Ovary (tissue), 10 donors: ENCODE results near the gene ZNF546. TPM values are rescaled to one million over a fixed set of nuclear protein-coding genes. Genes with fewer than 3 reads are reported as not detected.
"Not testable (repeated sequence)": the region's sequence is repeated elsewhere in the genome, so short reads cannot be mapped to it uniquely, and the experiment has no call there.

Experiments used
- DNase-seq, 5 donors: peaks; one replicate each; pipeline ENCODE4 v3.0.0-alpha.2; 2019 to 2020
- H3K27ac ChIP-seq, 2 donors: fragments of 200-600 bp; one replicate each; pipeline versions ENCODE4 v1.5.1 to v1.8.0; 2019 to 2022
- H3K27me3 ChIP-seq: fragments of 200-600 bp; one replicate; pipeline ENCODE4 v1.8.0; 2022
- H3K36me3 ChIP-seq: fragments of 200-600 bp; sonication (generic); one replicate; pipeline ENCODE4 v1.5.1; 2019
- H3K4me1 ChIP-seq: one replicate; pipeline ENCODE4 v1.8.1; 2013; ENCODE audit warnings: mild to moderate bottlenecking, moderate library complexity; ENCODE audit not compliant: insufficient read depth
- H3K4me3 ChIP-seq: fragments of 200-600 bp; sonication (generic); one replicate; pipeline ENCODE4 v1.5.1; 2017
- H3K9me3 ChIP-seq, 2 donors: fragments of 200-600 bp in 1 of 2; sonication (generic) in 1 of 2; one replicate each; pipeline versions ENCODE4 v1.5.1 to v1.8.1; 2013 to 2019; ENCODE audit warnings: mild to moderate bottlenecking in 1 of 2, moderate library complexity in 1 of 2
- EP300 ChIP-seq: sonication (generic); formaldehyde crosslinking; IDR thresholded peaks from one replicate; pipeline ENCODE4 v1.6.1; 2017; ENCODE audit warnings: antibody characterized with exemption
- POLR2A ChIP-seq: fragments of 450-650 bp; IDR thresholded peaks from one replicate; pipeline ENCODE4 v1.6.1; 2017; ENCODE audit warnings: antibody characterized with exemption, mild to moderate bottlenecking, moderate library complexity
- WGBS, 3 donors: extraction: QIAGEN DNeasy Blood & Tissue Kit in 1 of 3; methylation state at CpG; one replicate each; pipeline versions ENCODE4 v1.1.5 to v1.1.7; 2013 to 2017; 5-methylcytosine and 5-hydroxymethylcytosine counted together
- intact Hi-C, 4 donors: fragments of 100-400 bp; cut with DNase I; formaldehyde crosslinking; loops; one replicate each; pipeline versions ENCODE4 v1.11.0 to v1.15.1; 2022 to 2023
- long read RNA-seq, 3 donors: library from polyadenylated mRNA in 2 of 3; unstranded in 2 of 3; transcript quantifications; one replicate each; pipeline ENCODE4 v2.0.0 and lab custom pipeline, GENCODE V29; 2021 to 2026
- polyA plus RNA-seq, 2 donors: library from polyadenylated mRNA; stranded (reverse); fragments of 200-250 nt in 1 of 2; fragments of 350-450 nt in 1 of 2; fragmentation: Illumina TruSeq in 1 of 2; extraction: RNeasy Lipid Tissue Mini Kit (QIAGEN cat#74804) in 1 of 2; gene quantifications; one replicate each; pipeline ENCODE4 v1.2.3, GENCODE V29; 2013 to 2014
- total RNA-seq, 7 donors: library from RNA; depleted of rRNA in 2 of 7; stranded (reverse); fragments of >200 nt in 2 of 7; fragmentation: NEBNext Ultra II Directional in 3 of 7; extraction: Animal tissue kit (Norgen Biotek cat#: 25700) in 3 of 7; gene quantifications; one replicate each; pipeline versions ENCODE4 v1.1.0 to v1.2.4, GENCODE V29; 2016 to 2023
- TF ChIP-seq, protein P1 (sequence below), 3 donors: fragments of 450-650 bp in 2 of 3; fragments of 200-600 bp in 1 of 3; IDR thresholded peaks; one replicate each; pipeline versions ENCODE4 v1.5.1 to v1.8.0; 2016 to 2022; ENCODE audit warnings: antibody characterized with exemption in 3 of 3, mild to moderate bottlenecking in 1 of 3
- donor health status: DM: no; HTN: no; CAD: no; lungs with moderate emphysema.
- donor health status: DM: no; HTN: no; CAD: no.
- donor health status: Bipolar disorder and iron deficiency.
- donor health status: DM: yes; HTN: yes; CAD: no.
- donor health status: DM: no; HTN: no; CAD: no.
- donor health status: DM: yes; HTN: yes; CAD: no.

The ZNF546 gene
- total RNA-seq = 10 to 100 TPM in 2 of 7 donors, 1 to 10 TPM in 5; 4.9 to 11.1 (median 7.7) TPM
- 1 to 10 TPM; 2.9 to 5.4 TPM for polyA plus RNA-seq
- long read RNA-seq, donor 1, partial matches to known transcripts = 0 of 5 reads
- long read RNA-seq, donor 1, other reads (novel, unspliced or antisense) = 3 of 5 reads
- long read RNA-seq, donor 2 = 0 reads
- long read RNA-seq, donor 3, partial matches to known transcripts = 0 of 1 reads
- long read RNA-seq, donor 3, other reads (novel, unspliced or antisense) = 0 of 1 reads

DNA sequence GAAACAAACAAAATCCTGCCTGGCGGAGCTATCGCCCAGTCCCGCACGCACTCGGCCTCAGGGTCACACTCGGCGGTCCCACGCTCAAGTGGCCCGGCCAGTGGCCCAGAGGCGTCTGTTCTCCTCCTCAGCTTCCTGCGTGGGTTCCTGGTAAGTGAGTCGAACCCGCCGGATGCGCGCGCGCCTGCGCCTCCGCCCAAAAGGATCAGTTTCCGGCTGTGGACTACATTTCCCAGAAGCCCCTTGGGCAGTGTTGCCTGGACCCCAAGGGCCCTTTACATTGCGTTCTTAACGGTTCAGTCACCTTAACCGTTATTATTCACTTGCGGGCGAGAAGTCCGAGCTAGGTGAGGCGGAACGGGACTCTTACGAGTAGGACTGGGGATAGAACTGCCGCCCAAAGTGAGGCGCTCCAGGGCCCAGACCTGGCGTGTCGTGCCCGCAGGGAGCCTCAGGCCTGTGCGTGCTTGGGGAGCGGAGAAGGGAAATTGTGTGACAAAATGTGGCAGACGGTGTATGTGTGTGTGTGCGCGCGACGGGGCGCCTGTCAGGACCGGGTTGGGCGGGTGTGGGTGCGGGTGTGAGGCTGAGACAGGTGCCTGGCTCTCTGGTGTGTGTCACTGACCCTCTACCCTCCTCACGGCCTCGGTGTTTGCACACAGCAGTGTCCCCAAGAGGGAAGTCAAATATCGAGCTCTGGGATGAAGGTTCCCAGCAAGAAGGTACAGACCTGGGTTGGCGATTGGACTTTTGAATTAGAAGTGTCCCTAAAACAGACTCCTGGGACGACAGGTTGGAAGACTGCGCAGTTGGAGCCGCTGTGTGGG, at the start of gene ZNF546:
ZNF546 (plus strand) TSS at position 250 of the 827 bp plus-strand sequence. CDS start 1,267 bp downstream, outside the sequence.
- H3K27me3 ChIP-seq = no peaks in the 10 kb centered on the region
- H3K9me3 ChIP-seq = no peaks in the 10 kb centered on the region
- no peaks in the 10 kb centered on the region for H3K36me3 ChIP-seq
- H3K4me1 ChIP-seq = no peaks in the 10 kb centered on the region
- intact Hi-C loops = no loop called here
- peak within 1 kb of the TSS; percentile 84 for H3K4me3 ChIP-seq
- peak; percentile 87 for TF ChIP-seq POLR2A
- TF ChIP-seq EP300 = no peak
- TF ChIP-seq, protein P1, sequence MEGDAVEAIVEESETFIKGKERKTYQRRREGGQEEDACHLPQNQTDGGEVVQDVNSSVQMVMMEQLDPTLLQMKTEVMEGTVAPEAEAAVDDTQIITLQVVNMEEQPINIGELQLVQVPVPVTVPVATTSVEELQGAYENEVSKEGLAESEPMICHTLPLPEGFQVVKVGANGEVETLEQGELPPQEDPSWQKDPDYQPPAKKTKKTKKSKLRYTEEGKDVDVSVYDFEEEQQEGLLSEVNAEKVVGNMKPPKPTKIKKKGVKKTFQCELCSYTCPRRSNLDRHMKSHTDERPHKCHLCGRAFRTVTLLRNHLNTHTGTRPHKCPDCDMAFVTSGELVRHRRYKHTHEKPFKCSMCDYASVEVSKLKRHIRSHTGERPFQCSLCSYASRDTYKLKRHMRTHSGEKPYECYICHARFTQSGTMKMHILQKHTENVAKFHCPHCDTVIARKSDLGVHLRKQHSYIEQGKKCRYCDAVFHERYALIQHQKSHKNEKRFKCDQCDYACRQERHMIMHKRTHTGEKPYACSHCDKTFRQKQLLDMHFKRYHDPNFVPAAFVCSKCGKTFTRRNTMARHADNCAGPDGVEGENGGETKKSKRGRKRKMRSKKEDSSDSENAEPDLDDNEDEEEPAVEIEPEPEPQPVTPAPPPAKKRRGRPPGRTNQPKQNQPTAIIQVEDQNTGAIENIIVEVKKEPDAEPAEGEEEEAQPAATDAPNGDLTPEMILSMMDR (IDR thresholded peaks at IDR 0.05) = peak in 1 of 3 donors; percentile 14
- peak; percentile 84 to 91 (median 88) for DNase-seq
- WGBS, 3 donors = 3 to 6% (median 4%) methylated on average over 49 to 53 of the region's 53 CpGs
- H3K27ac ChIP-seq = peak within 1 kb of the TSS; percentile 57 to 62

DNA sequence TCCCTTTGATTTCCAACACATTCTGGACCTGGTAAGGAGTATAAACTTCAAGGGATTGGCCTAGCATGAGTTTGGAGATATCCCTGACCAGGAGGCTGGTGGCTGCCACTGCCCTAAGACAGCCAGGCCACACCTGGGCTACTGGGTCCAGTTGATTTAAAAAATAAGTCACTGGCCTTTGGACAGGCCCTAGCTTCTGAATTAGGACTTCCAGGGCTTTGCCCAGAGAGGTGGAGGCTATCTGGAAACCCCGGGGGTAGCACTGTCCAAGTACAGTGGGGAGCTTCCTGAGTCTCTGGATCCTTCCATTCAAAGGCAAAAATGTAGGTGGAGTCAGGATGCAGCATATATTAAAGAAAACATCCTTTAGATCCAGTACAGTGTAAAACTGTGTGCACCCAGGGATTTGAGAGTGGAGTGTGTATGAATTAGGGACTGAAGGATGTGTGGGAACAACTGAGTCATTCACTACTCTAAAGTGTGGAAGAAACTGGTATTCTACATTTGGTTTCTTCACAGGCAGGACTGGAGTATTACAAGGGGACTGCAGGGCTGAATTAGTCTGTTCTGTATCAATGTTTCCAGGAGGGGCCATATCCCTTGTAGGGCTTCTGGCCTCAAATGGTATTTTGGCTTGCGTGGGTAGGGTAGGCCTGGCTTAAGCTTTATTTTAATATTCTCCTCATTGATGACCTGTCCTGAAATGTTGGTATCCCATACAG, 47.7 kb upstream of the ZNF546 start:
- Histone ChIP-seq H3K36me3 (no peaks in the 10 kb centered on the region), H3K27ac (no peak overlapping the region), H3K9me3 (no peaks in the 10 kb centered on the region), H3K27me3 (no peaks in the 10 kb centered on the region), H3K4me3 (no peak overlapping the region), H3K4me1 (no peaks in the 10 kb centered on the region)
- no peak for DNase-seq
- intact Hi-C loops = loop anchor here in 1 of 4 donors (5.0 kb wide), 1 partner anchor 272 kb away; no protein-coding TSS in a partner anchor
- TF ChIP-seq, protein P1 (IDR thresholded peaks at IDR 0.05) = no peak
- TF ChIP-seq POLR2A = no peak
- TF ChIP-seq EP300 = no peak
- 78 to 83% (median 80%) methylated on average over 2 of the region's 2 CpGs for WGBS, 3 donors

DNA sequence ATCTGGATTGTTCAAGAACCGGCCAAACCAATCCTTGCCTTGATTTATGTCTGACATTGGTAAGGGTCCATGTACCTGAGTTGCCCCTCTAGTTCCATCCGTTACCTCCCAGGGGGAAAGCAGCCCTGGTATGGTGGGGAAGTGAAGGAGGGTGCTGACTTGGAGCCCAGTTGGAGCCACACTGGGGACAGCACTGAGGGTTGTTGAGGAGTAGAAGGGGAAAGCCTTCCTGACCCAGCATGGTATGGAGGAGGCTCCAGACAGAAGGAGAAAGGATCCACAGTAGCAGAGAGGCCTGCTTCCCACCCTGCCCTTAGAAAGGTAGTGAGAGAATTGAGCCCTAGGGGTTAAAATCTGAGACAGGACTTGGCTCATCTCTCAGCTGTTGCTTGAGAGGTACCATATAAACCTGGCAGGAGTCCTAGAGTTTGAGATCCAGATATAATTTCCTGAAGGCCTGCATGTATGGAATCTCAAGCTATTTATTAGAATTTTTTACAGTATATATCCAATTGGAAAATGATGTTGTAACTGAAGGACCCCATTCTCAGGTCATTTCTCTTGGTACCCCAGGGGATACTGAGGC, 45.7 kb upstream of the ZNF546 start:
- Histone ChIP-seq H3K9me3 (no peaks in the 10 kb centered on the region), H3K4me1 (no peaks in the 10 kb centered on the region), H3K27ac (no peak overlapping the region), H3K4me3 (no peak overlapping the region), H3K36me3 (no peaks in the 10 kb centered on the region), H3K27me3 (no peaks in the 10 kb centered on the region)
- intact Hi-C loops = no loop called here
- DNase-seq = no peak
- 85 to 88% (median 88%) methylated on average over 2 of the region's 2 CpGs for WGBS, 3 donors
- TF ChIP-seq POLR2A (no peak), EP300 (no peak)

DNA sequence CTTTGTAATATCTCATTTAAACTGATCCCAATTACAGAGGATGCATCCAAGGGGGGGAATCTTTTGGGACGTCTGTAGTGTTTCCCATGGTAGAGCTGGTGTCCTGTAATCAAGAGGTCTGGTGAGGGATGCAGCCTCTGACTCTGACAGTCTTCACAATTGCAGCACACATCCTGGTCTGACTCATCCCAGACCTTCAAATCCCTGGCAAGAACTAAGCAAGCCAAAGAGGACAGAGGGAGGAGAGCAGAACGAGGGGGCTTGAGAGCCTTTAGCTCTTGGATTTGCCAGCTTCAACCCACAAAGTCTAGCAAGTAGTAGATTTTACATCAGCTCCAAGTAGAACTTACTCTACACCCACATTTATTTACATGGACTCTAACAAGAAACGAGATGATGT, 45.2 kb upstream of the ZNF546 start:
- TF ChIP-seq POLR2A = no peak
- no peaks in the 10 kb centered on the region for H3K27me3 ChIP-seq
- 39 to 50% (median 45%) methylated on average over 3 of the region's 3 CpGs for WGBS, 3 donors
- H3K27ac ChIP-seq = no peak overlapping the region
- intact Hi-C loops = no loop called here
- H3K4me3 ChIP-seq = no peak overlapping the region
- no peaks in the 10 kb centered on the region for H3K9me3 ChIP-seq
- no peaks in the 10 kb centered on the region for H3K36me3 ChIP-seq
- DNase-seq = no peak
- H3K4me1 ChIP-seq = no peaks in the 10 kb centered on the region

DNA sequence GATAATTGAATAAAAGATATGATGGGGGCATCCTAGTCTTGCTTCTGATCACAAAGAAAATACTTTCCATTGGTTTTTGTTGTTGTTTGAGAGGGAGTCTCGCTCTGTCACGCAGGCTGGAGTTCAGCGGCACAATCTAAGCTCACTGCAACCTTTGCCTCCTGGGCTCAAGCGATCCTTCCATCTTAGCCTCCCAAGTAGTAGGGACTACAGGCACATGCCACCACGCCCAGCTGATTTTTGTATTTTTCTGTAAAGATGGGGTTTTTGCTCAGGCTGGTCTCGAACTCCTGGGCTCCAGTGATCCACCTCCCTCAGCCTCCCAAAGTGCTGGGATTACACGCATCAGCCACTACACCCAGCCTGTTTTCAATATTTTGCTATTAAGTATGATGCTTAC, 42.9 kb upstream of the ZNF546 start:
- no peak for DNase-seq
- TF ChIP-seq POLR2A (no peak), EP300 (no peak)
- TF ChIP-seq, protein P1 (IDR thresholded peaks at IDR 0.05) = no peak
- 86 to 94% (median 90%) methylated on average over 7 of the region's 7 CpGs for WGBS, 3 donors
- intact Hi-C loops = no loop called here
- H3K27ac ChIP-seq = no peak overlapping the region
- H3K4me3 ChIP-seq = no peak overlapping the region
- no peaks in the 10 kb centered on the region for H3K9me3 ChIP-seq
- no peaks in the 10 kb centered on the region for H3K36me3 ChIP-seq
- no peaks in the 10 kb centered on the region for H3K4me1 ChIP-seq
- H3K27me3 ChIP-seq = no peaks in the 10 kb centered on the region

DNA sequence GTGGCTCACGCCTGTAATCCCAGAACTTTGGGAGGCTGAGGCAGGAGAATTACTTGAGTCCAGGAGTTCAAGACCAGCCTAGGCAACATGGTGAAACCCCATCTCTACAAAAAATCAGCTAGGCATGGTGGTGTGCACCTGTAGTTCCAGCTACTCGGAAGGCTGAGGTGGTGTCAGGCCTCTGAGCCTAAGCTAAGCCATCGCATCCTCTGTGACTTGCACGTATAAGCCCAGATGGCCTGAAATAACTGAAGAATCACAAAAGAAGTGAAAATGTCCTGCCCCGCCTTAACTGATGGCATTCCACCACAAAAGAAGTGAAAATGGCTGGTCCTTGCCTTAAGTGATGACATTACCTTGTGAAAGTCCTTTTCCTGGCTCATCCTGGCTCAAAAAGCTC, 39.0 kb upstream of the ZNF546 start:
- DNase-seq, intact Hi-C loops, H3K4me3 ChIP-seq, H3K27me3 ChIP-seq, H3K4me1 ChIP-seq, H3K36me3 ChIP-seq, H3K27ac ChIP-seq, H3K9me3 ChIP-seq: not testable (repeated sequence)
- WGBS, 3 donors = 86 to 96% (median 89%) methylated on average over 5 of the region's 5 CpGs

DNA sequence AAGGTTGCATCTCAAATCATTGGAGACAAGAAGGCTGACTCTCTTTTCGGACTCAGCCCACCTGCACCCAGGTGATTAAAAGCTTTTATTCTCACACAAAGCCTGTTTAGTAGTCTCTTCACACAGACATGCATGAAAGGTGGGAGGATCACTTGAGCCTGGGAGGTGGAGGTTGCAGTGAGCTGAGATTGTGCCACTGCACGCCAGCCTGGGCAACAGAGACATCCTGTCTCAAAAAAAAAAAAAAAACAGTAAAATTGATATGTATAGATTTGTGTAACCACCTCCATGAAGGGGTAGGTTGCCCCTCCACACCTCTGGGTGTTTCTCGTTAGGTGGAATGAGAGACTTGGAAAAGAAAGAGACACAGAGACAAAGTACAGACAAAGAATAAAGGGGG, 37.9 kb upstream of the ZNF546 start:
- H3K4me3 ChIP-seq, H3K36me3 ChIP-seq, H3K9me3 ChIP-seq, H3K27me3 ChIP-seq, intact Hi-C loops, H3K27ac ChIP-seq, DNase-seq, H3K4me1 ChIP-seq: not testable (repeated sequence)
- 80 to 88% (median 85%) methylated on average over 3 of the region's 3 CpGs for WGBS, 3 donors
